Suprapubic skin (tissue), 4 donors: ENCODE measurements around the gene TAF1B. TPM values are rescaled to one million over a fixed set of nuclear protein-coding genes. Genes with fewer than 3 reads are reported as not detected.

Experiments used
- DNase-seq, 2 donors: peaks; one replicate each; pipeline ENCODE4 v3.0.0-alpha.2; 2019; ENCODE audit warnings: low spot score in 2 of 2
- H3K27ac ChIP-seq: fragments of 200-600 bp; sonication (generic); one replicate; pipeline ENCODE4 v1.5.1; 2019
- H3K27me3 ChIP-seq: fragments of 200-600 bp; sonication (generic); one replicate; pipeline ENCODE4 v1.5.1; 2019
- H3K36me3 ChIP-seq: fragments of 200-600 bp; sonication (generic); one replicate; pipeline ENCODE4 v1.5.1; 2019
- H3K4me1 ChIP-seq: fragments of 200-600 bp; sonication (generic); one replicate; pipeline ENCODE4 v1.5.1; 2019
- H3K4me3 ChIP-seq: fragments of 200-600 bp; sonication (generic); one replicate; pipeline ENCODE4 v1.5.1; 2019; ENCODE audit warnings: mild to moderate bottlenecking
- H3K9me3 ChIP-seq: fragments of 200-600 bp; sonication (generic); one replicate; pipeline ENCODE4 v1.5.1; 2019
- CTCF ChIP-seq, 2 donors: fragments of 200-600 bp in 1 of 2; fragments of 450-650 bp in 1 of 2; sonication (generic) in 1 of 2; IDR thresholded peaks; one replicate each; pipeline ENCODE4 v1.5.1; 2016 to 2019; ENCODE audit warnings: antibody characterized with exemption in 2 of 2, mild to moderate bottlenecking in 1 of 2, moderate library complexity in 1 of 2
- EP300 ChIP-seq: sonication (generic); formaldehyde crosslinking; IDR thresholded peaks from one replicate; pipeline ENCODE4 v1.6.1; 2017; ENCODE audit warnings: antibody characterized with exemption
- POLR2A ChIP-seq, 2 donors: fragments of 450-650 bp; IDR thresholded peaks; one replicate each; pipeline ENCODE4 v1.6.1; 2017; ENCODE audit warnings: antibody characterized with exemption in 2 of 2, mild to moderate bottlenecking in 2 of 2, moderate library complexity in 2 of 2
- POLR2AphosphoS5 ChIP-seq, 3 donors: sonication (generic); formaldehyde crosslinking; IDR thresholded peaks; one replicate each; pipeline ENCODE4 v1.6.1; 2017; ENCODE audit warnings: antibody characterized with exemption in 3 of 3
- WGBS: methylation state at CpG from one replicate; pipeline ENCODE4 v1.1.5; 2018; 5-methylcytosine and 5-hydroxymethylcytosine counted together
- total RNA-seq, 4 donors: library from RNA; depleted of rRNA; stranded (reverse); fragments of >200 nt; gene quantifications; one replicate each; pipeline ENCODE4 v1.1.0, GENCODE V29; 2016

TAF1B gene
- total RNA-seq, 4 donors from 2014 or later = 12.7 to 24.0 (median 18.0) TPM

GRCh38 chr2:9818097-9818496, 25.2 kb upstream of the TAF1B start:
- Histone ChIP-seq H3K27ac (no peak overlapping the region), H3K36me3 (no peaks in the 10 kb centered on the region), H3K27me3 (no peaks in the 10 kb centered on the region), H3K9me3 (no peaks in the 10 kb centered on the region), H3K4me3 (no peak overlapping the region), H3K4me1 (peaks cover 28% of the 10 kb centered on the region)
- WGBS = 75% methylated on average over 2 of the region's 2 CpGs
- TF ChIP-seq EP300 (no peak), POLR2A (IDR thresholded peaks at IDR 0.05) (no peak), POLR2AphosphoS5 (IDR thresholded peaks at IDR 0.05) (no peak), CTCF (IDR thresholded peaks at IDR 0.05) (no peak)
- DNase-seq = no peak

GRCh38 chr2:9819551-9819950, 23.7 kb upstream of the TAF1B start:
- H3K9me3 ChIP-seq = no peaks in the 10 kb centered on the region
- peak in 1 of 2 donors; percentile 74 for DNase-seq
- H3K36me3 ChIP-seq = no peaks in the 10 kb centered on the region
- no peaks in the 10 kb centered on the region for H3K27me3 ChIP-seq
- no peak overlapping the region for H3K4me3 ChIP-seq
- H3K27ac ChIP-seq = peak overlapping the region; percentile 82
- H3K4me1 ChIP-seq = peaks cover 14% of the 10 kb centered on the region
- 91% methylated on average over 10 of the region's 13 CpGs for WGBS
- no peak for TF ChIP-seq EP300

DNA sequence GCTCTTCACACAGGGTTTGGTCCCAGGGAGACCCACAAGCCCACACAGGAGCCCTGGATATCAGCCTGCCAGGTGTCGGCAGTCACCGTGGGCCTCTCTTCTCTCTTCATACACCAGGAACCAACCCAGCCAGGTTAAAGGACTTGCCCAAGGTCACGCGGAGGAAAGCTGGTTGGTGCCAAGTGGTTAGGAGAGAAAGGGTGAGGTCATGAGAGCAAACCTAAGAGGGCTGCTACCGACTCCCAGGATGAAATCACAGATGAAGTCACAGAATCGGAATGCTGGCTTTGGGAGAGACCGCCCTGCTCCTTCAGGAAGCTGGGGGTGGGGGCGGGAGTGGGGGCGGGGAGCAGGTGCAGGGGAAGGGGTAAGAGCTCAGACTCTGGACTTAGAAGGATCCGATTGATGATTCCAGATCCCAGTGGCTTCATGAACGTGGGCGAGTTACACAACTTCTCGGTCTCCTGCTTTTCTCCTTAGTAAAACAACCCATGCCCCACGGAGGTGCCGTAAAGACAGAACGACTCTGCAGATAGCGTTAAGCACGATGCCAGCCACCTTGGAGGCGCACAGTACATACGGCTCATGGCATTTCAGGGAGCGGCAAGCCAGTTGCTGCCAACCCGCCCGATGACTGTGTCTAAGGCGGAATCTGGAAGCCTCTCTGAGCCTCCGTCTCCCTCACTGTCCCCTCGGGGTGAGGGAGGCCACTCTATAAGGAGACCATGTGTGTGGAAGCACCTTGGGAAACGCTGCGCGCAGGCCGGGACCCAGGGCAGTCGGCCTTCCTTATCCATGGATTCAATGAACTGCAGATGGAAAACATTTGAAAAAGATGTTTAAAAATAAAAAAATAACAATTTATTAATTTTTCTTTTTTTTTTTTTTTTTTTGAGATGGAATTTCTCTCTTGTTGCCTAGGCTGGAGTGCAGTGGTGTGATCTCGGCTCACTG, 23.0 kb upstream of the TAF1B start:
- 74% methylated on average over 29 of the region's 32 CpGs for WGBS
- H3K27ac ChIP-seq = peak overlapping the region; percentile 82

GRCh38 chr2:9821805-9822445, 21.3 kb upstream of the TAF1B start:
- no peaks in the 10 kb centered on the region for H3K36me3 ChIP-seq
- TF ChIP-seq CTCF (IDR thresholded peaks at IDR 0.05) = no peak
- no peak for TF ChIP-seq POLR2A (IDR thresholded peaks at IDR 0.05)
- no peak for DNase-seq
- no peaks in the 10 kb centered on the region for H3K9me3 ChIP-seq
- H3K27me3 ChIP-seq = no peaks in the 10 kb centered on the region
- H3K27ac ChIP-seq = peak overlapping the region; percentile 56
- no peak overlapping the region for H3K4me3 ChIP-seq
- peaks cover 13% of the 10 kb centered on the region for H3K4me1 ChIP-seq
- 94% methylated on average over 11 of the region's 12 CpGs for WGBS

More for the DNA sequence above, 23.0 kb upstream of the TAF1B start:
- TF ChIP-seq POLR2A (IDR thresholded peaks at IDR 0.05) = no peak
- TF ChIP-seq POLR2AphosphoS5 (IDR thresholded peaks at IDR 0.05) = no peak
- no peak for TF ChIP-seq EP300
- TF ChIP-seq CTCF (IDR thresholded peaks at IDR 0.05) = no peak
- no peak for DNase-seq
- Histone ChIP-seq H3K27me3 (no peaks in the 10 kb centered on the region), H3K36me3 (no peaks in the 10 kb centered on the region), H3K4me1 (peaks cover 13% of the 10 kb centered on the region), H3K9me3 (no peaks in the 10 kb centered on the region), H3K4me3 (no peak overlapping the region)

DNA sequence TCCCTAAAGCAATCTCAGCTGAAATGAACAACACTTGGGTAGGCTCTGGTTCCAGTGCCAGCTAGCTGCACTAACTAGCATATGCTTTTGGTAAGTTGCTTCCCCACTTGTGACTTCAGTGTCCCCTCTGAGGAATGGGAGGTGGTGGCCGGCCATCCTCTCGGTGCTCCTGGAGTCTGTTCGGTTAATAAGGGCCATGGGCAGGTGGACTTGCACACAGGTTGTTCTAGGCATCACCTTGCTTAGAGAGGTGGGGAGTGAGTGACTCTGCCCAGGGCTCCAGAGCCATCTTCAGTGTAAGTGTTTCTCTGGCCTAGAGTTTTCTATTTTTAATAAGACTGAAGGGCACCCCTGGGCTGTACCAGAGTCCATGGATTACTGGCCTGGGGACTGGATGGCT, 18.8 kb upstream of the TAF1B start:
- Histone ChIP-seq H3K27ac (no peak overlapping the region), H3K9me3 (no peaks in the 10 kb centered on the region)
- WGBS = 100% methylated on average over 1 of the region's 3 CpGs

More for the DNA sequence above, 18.8 kb upstream of the TAF1B start:
- TF ChIP-seq POLR2AphosphoS5 (IDR thresholded peaks at IDR 0.05) (no peak), POLR2A (IDR thresholded peaks at IDR 0.05) (no peak), EP300 (no peak), CTCF (IDR thresholded peaks at IDR 0.05) (no peak)
- H3K4me3 ChIP-seq = no peak overlapping the region
- H3K36me3 ChIP-seq = no peaks in the 10 kb centered on the region
- DNase-seq = no peak
- peaks cover 15% of the 10 kb centered on the region for H3K4me1 ChIP-seq
- no peaks in the 10 kb centered on the region for H3K27me3 ChIP-seq
